ENCODE measurements around the gene PCDHB15.

- TF ChIP-seq CTCF (IDR thresholded peaks at IDR 0.05) (no peak), POLR2A (IDR thresholded peaks at IDR 0.05) (no peak)
Measured at GRCh38 chr5:141250576-141250975, 5.4 kb downstream of the PCDHB15 start.
